IPS DF 4.7 (cell line): ENCODE measurements around the gene TULP3.

Experiments
- DNase-seq: peaks from one replicate; pipeline ENCODE4 v3.0.0-alpha.2; 2013; ENCODE audit warnings: low spot score; ENCODE audit errors: extremely low read depth

Gene TULP3

GRCh38 chr12:2963760-2964292, 73.1 kb downstream of the TULP3 start:
- no peak for DNase-seq

DNA sequence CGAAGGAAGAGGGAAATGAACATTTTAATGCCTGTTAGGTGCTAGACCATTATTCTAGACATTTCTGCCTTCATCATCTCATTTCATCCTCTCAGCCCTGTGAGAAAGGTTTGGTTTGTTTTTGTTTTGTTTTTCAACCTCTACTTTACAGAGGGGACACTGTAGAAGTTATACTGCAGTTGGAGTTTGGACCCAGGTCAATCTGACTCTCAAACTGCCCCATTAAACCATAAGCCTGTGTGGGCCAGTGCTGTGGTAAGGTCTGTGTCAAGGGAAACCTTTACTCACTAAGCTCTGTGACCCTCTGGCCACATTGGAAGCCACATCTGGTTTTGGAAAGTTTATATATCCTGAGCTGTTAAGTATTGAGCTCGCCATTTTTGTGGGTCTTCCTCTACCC, 77.0 kb downstream of the TULP3 start:
- no peak for DNase-seq

GRCh38 chr12:2970744-2971143, 80.1 kb downstream of the TULP3 start:
- DNase-seq = no peak

GRCh38 chr12:2973566-2973965, 82.9 kb downstream of the TULP3 start:
- DNase-seq = no peak

GRCh38 chr12:2974560-2974971, 83.9 kb downstream of the TULP3 start:
- no peak for DNase-seq

DNA sequence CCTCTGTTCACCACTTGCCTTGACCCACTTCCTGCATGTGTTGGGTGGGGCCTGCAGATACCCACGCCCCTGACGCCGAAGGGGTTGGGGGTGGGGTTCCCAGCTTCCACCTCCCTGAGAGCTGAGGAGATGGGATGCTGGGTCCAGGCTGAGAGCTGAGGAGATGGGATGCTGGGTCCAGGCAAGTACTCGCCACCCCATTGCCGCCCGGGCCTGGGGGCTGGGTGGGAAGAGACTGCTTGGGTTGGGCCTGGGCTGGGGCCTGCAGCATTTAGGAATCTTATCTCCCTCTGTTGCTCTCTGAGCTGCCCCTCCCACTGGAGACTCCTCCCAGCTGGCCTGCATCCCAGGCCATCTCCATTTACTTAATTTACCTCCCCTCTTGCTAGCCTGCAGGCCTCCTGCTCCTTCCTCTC, 85.9 kb downstream of the TULP3 start:
- DNase-seq = no peak

DNA sequence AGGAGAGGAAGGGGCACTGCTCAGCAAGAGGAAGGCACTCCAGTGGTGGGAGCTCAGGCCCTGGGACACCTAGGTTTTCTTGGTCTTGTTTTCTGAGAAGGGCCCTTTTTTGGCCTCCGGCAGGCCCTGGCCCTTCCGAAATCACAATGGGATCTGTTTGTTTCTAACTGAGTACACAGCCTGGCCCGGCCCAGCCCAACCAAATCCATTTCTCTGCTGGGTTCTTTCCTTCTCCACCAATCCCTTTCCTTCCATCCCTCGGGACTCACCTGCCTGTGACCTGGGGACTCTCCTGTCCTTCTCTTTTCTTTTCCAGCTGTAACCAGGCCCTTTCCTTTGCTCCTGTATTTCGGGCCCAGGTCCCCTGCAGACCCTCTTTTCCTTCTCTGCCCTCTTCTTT, 87.1 kb downstream of the TULP3 start:
- no peak for DNase-seq

DNA sequence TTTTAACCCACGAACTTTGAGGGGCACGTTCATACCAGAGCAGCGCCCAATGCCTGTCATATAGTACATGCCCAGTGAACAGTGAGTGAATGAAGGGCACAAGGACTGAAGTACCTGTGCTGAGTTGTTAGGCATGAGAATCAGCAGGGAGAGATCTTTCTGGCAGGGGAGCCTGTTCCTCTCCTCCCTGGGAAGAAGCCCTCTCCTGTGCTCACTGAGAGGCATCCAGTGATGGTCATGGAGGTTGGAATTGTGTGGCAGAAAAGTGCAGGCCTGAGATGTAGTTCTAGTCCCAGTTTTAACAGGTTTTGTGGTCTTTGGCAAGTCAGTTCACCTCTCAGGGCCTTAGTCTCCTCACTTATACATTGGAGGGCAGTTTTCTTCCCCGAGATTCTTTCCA, 89.1 kb downstream of the TULP3 start:
- DNase-seq = no peak

GRCh38 chr12:2980630-2981029, 89.9 kb downstream of the TULP3 start:
- no peak for DNase-seq

DNA sequence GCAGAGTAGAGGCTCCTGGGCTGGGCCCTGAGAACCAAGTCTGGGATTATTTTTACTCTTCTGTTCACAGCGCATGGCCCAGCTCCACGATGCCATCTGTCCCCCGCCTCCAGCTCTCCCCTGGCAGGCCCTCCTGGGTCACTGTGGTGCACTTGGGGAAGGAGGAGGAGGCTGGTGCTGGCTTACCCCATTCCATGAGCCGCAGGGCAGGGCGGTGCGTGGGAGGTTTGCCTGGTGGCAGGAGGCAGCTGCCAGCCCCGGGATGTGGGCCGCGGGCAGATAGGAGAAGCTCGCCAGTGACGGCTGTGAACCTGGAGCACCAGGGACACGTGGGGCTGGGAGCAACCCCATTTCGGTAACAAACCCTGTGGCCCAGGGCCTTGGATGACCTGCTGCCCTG, 91.7 kb downstream of the TULP3 start:
- DNase-seq = no peak

- DNase-seq = no peak
Measured at GRCh38 chr12:2984249-2984648, 93.6 kb downstream of the TULP3 start.

- no peak for DNase-seq
Measured at GRCh38 chr12:2984698-2985097, 94.0 kb downstream of the TULP3 start.

- DNase-seq = no peak
Measured at GRCh38 chr12:2986876-2987275, 96.2 kb downstream of the TULP3 start.

GRCh38 chr12:2988494-2988893, 97.8 kb downstream of the TULP3 start:
- no peak for DNase-seq
